ENCODE results near the gene SMIM13.

Gene SMIM13

GRCh38 chr6:11093626-11094410 is at the start of gene SMIM13:
TSS of gene SMIM13 (plus strand) at chr6:11093834. CDS start at chr6:11094314, 480 bp downstream.
- peak; percentile 94 for DNase-seq

GRCh38 chr6:11043961-11044711 is 49.5 kb upstream of the SMIM13 start, which contains the start of gene ELOVL2:
TSS of gene ELOVL2 (minus strand) at chr6:11044305. CDS start at chr6:11044230, 75 bp downstream.
- DNase-seq: peak; percentile 70

GRCh38 chr6:11044712-11045167 is 48.9 kb upstream of the SMIM13 start:
- DNase-seq: no peak

- no peak for DNase-seq
Observed at GRCh38 chr6:11050731-11051130, 42.9 kb upstream of the SMIM13 start.

GRCh38 chr6:11053307-11053706 is 40.3 kb upstream of the SMIM13 start:
- DNase-seq: no peak

- DNase-seq: no peak
Observed at GRCh38 chr6:11054722-11055121, 38.9 kb upstream of the SMIM13 start.

- DNase-seq: no peak
Observed at GRCh38 chr6:11055127-11055627, 38.5 kb upstream of the SMIM13 start.

GRCh38 chr6:11056871-11057270 is 36.8 kb upstream of the SMIM13 start:
- DNase-seq: no peak

- DNase-seq: no peak
Observed at GRCh38 chr6:11058406-11058805, 35.2 kb upstream of the SMIM13 start.

- DNase-seq: no peak
Observed at GRCh38 chr6:11062083-11062482, 31.6 kb upstream of the SMIM13 start.

GRCh38 chr6:11062715-11063114 is 30.9 kb upstream of the SMIM13 start:
- DNase-seq: no peak

GRCh38 chr6:11064836-11065235 is 28.8 kb upstream of the SMIM13 start:
- no peak for DNase-seq

GRCh38 chr6:11065436-11066202 is 28.0 kb upstream of the SMIM13 start:
- DNase-seq: no peak

- no peak for DNase-seq
Observed at GRCh38 chr6:11066505-11067347, 26.9 kb upstream of the SMIM13 start.

- no peak for DNase-seq
Observed at GRCh38 chr6:11067348-11067747, 26.3 kb upstream of the SMIM13 start.

- no peak for DNase-seq
Observed at GRCh38 chr6:11069760-11070159, 23.9 kb upstream of the SMIM13 start.

- DNase-seq: no peak
Observed at GRCh38 chr6:11072101-11072500, 21.5 kb upstream of the SMIM13 start.

- DNase-seq: no peak
Observed at GRCh38 chr6:11076540-11076939, 17.1 kb upstream of the SMIM13 start.

- no peak for DNase-seq
Observed at GRCh38 chr6:11078266-11078665, 15.4 kb upstream of the SMIM13 start.

GRCh38 chr6:11080296-11080695 is 13.3 kb upstream of the SMIM13 start:
- no peak for DNase-seq

- no peak for DNase-seq
Observed at GRCh38 chr6:11083491-11083890, 10.1 kb upstream of the SMIM13 start.

- DNase-seq: no peak
Observed at GRCh38 chr6:11083956-11084355, 9.7 kb upstream of the SMIM13 start.
